ENCODE results near the gene COL9A3.
A peak's percentile ranks its signal among the peaks of the same experiment; 100 is the strongest.

Gene COL9A3

DNA sequence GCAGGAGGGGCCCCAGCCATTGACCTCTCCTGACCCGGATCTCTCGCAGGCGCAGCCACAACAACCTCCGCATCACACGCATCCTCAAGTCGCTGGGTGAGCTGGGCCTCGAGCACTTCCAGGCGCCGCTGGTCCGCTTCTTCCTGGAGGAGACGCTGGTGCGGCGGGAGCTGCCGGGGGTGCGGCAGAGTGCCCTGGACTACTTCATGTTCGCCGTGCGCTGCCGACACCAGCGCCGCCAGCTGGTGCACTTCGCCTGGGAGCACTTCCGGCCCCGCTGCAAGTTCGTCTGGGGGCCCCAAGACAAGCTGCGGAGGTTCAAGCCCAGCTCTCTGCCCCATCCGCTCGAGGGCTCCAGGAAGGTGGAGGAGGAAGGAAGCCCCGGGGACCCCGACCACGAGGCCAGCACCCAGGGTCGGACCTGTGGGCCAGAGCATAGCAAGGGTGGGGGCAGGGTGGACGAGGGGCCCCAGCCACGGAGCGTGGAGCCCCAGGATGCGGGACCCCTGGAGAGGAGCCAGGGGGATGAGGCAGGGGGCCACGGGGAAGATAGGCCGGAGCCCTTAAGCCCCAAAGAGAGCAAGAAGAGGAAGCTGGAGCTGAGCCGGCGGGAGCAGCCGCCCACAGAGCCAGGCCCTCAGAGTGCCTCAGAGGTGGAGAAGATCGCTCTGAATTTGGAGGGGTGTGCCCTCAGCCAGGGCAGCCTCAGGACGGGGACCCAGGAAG lies 4.5 kb upstream of the COL9A3 start:
- no peak for DNase-seq

DNA sequence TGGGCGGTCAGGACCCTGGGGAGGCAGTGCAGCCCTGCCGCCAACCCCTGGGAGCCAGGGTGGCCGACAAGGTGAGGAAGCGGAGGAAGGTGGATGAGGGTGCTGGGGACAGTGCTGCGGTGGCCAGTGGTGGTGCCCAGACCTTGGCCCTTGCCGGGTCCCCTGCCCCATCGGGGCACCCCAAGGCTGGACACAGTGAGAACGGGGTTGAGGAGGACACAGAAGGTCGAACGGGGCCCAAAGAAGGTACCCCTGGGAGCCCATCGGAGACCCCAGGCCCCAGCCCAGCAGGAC lies 4.0 kb upstream of the COL9A3 start:
- DNase-seq, result no peak

DNA sequence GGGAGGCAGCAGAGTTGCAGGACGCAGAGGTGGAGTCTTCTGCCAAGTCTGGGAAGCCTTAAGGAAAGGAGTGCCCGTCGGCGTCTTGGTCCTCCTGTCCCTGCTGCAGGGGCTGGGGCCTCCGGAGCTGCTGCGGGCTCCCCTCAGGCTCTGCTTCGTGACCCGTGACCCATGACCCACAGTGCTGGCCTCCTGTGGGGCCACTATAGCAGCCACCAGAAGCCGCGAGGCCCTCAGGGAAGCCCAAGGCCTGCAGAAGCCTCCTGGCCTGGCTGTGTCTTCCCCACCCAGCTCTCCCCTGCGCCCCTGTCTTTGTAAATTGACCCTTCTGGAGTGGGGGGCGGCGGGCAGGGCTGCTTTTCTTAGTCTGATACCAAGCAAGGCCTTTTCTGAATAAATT lies 3.3 kb upstream of the COL9A3 start:
- DNase-seq, result no peak

DNA sequence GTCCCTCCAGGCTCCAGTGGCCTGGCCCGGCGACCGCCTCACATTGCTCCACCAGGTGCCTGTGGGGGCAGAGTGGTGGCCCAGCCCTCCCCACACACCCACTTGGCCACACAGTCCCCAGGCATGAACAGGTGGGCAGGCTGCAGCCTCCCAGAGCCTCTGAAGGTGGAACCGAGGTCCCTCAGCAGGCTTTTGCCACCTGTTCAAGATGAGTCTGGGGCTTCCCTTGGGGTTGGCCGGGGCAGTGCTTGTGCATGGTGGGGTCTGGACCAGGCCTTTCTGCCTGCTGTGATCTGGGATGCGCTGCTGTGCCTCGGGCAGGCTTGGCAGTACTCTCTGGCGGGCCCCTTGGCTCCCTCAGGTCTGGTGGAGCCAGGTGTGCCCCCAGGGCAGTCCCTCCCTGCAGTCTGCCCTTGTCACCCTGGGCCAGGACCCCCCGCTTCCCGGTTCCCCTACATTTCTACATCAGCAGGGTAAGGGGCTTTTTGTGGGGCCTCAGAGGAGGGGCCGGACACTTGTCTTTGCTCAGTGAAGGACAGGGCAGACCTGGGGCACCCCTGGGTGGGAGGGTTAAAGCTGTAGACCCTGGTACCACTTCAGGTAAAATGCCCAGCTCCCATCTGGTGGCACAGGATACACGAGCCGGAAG lies 2.7 kb upstream of the COL9A3 start:
- no peak for DNase-seq

DNA sequence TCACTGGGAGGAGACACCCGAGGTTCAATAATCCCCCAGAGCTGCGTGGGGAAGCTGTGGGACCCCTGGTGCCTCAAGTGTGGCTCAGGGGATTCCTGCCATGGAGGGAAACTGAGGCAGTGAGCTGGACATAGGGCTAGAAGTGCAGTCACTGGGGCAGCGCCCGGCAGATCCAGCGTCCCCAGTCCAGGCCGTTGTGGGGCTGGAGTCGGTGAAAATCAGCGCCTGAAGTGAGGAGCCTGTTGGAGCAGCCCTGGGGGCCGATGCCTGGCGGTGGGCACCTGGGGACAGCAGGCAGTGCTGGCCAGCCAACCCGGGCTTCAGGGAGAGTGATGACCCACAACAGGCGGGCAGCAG lies 2.2 kb upstream of the COL9A3 start:
- DNase-seq, result no peak

DNA sequence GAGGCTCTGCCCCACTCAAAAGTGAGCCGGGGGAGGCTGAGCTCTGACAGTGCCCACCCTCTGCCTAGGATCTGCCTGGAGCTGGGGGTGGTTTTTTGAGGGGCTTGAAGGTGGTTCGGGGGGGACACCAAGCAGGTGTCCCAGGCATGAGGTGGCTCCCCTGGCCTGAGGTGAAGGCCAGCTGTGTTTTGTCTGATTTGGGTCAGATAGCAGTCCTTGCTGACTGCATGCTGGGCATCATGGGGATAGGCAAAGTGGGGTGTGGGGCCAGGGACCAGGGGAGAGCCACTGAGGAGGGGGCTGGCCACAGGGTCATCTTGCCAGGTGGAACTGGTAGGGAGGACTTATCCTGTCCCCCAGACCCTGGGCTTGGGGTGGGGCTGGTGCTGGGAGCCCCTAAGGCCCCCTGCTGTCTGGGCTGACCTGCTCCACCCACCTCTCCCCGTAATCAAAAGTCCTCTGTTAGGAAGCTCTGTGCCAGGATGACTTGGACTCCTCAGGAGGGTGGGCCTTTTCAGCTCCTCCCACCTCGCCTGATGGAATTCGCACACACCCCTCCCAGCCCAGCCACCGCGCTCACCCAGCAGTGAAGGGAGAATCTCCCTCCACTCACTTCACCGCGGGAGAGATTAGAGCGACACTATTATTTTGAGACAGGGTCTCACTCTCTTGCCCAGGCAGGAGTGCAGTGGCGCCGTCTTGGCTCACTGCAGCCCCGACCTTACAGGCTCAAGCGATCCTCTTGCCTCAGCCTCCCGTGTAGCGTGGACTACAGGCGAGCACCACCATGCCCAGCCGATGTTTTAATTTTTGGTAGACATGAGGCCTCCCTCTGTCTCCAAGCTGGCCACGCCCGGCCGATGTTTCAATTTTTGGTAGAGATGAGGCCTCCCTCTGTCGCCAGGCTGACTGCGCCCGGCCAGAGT lies 1.5 kb upstream of the COL9A3 start:
- DNase-seq, result no peak

DNA sequence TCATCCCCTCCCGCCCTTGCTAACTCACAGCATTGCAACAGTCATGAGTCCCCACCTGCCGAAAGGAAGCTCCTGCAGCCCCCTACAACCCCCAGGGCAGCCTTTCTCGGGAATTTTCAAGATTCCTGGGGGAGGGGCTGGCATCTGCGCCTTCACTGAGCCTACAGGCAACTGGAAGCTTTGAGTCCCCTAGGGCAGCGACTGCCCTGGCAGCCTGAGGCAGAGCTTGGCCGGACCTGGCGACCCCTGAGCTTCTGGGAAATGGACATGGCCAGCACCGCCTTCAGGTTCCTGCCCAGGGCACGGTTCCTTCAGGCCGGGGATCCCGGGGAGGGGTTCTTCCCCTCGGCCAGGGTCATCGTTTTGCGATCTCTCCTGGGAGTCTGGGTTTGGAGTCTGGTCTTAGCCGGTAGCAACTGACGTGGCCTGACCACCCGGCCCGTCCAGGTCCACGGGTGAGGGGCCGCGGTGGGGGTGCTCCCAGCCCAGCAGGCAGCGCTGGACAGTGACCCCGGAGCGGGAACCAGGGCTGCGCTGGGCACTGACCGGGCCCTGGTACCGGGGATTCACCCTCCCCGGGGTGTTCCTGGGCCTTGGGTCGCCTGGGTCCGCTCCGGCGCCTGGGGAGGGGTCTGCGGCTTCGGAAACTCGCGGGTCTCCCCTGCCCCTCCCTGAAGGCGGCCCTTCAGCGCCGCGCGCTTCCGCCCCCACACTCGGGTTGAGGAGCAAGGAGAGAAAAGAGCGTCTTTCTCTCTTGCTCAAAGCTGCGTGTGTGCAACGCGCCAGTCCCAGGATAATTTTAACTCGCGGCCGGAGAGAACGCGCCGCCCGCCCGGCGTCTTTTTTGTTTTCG lies 593 bp upstream of the COL9A3 start:
- DNase-seq, result no peak

DNA sequence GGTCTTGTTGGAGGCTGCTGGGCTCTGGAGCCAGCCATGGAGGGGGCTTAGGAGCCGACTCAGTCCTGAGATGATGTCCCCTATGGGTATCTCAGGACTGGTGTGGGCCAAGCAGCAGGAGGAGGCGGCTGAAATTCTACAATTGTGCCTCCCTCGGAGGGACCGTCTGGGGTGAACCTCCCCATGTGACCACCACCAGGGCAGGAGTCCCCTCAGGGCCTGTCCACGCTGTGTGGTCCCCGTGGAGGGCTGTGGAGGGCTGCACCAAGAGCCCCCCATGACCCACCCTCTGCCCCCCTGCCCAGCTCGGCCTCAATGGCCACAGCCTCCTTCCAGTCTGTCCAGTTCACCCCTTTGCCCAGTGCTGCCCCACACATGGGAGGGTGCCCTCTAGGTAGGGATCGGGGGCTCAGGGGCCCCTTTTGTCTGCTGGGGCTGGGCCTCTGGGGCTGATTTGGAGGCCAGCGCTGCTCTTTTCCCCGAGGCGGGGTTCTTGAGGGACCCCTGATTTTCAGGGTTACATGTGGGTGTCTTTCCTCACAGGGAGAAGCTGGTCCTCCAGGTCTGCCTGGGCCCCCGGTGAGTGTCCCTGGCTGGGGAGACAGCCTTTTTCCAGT lies 1.2 kb downstream of the COL9A3 start:
- no peak for DNase-seq

DNA sequence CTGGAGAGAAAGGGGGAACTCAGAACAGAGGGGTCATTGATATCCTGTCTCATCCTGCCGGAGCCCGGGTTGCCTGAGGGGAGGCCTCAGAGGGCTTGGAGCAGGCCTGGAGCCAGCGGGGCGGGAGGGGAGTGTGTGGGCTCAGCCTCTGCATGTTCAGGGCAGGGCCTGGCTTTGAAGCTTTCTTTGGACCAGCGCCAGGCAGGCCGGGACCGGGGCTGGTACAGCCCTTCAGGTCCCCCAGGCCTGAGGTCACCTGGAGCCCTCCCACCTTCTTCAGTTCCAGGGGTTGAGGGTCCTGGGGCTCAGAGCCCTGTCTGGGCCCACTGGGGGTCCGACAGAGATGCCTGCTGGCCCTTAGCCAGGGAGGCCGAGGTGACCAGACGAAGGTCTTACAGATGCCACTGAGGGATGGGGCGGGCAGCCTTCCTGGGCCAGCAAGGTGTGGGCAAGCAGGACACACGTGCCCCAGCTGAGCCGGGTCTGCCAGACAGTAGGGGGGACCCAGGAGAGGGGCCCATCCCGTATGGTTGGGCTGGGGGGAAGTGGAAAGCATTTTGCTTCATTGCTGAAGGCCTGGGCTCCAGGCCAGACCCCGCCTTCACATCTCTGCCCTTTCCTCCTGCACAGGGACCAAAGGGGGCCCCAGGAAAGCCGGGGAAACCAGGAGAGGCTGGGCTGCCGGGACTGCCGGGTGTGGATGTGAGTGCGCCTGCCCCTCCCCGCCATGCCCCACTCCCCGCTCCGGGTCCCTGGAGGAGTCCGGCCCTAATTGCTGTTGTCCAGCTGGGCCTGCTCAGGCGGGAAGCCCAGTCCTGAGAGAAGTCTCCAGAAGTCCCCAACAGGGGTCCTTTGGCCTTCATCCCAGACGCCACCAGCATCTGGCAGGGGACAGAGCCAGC lies 2.0 kb downstream of the COL9A3 start:
- DNase-seq, result no peak

DNA sequence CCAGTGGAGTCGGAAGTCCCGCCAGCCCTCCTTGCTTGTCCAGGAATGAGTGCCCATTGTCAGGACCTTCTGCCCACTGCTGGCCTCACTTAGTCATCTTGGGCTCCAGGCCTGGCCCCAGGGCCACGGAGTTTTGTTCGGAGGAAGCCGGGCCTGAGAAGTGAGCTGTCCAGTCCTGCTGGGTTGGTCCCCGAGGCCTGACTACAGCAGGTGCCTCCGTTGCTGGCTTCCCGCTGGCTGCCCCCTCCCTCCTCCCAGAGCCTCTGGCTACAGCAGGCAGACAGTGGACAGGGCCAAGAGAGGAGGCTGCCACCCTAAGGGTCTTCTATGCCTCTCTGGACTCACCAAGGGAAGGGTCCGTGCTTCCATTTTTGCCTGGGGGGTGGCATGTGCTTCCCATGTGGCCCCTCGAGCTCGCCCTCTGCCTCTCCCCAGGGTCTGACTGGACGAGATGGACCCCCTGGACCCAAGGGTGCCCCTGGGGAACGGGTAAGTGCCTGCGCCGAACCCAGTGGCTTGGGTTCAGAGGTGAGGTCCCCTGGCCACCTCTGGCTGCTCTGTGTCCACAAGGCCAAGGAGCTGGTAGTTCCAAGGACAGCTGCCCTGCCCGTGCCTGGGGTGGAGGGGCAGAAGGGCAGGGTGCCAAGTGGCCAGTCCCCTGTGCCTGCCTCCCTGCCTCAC lies 2.8 kb downstream of the COL9A3 start:
- no peak for DNase-seq

DNA sequence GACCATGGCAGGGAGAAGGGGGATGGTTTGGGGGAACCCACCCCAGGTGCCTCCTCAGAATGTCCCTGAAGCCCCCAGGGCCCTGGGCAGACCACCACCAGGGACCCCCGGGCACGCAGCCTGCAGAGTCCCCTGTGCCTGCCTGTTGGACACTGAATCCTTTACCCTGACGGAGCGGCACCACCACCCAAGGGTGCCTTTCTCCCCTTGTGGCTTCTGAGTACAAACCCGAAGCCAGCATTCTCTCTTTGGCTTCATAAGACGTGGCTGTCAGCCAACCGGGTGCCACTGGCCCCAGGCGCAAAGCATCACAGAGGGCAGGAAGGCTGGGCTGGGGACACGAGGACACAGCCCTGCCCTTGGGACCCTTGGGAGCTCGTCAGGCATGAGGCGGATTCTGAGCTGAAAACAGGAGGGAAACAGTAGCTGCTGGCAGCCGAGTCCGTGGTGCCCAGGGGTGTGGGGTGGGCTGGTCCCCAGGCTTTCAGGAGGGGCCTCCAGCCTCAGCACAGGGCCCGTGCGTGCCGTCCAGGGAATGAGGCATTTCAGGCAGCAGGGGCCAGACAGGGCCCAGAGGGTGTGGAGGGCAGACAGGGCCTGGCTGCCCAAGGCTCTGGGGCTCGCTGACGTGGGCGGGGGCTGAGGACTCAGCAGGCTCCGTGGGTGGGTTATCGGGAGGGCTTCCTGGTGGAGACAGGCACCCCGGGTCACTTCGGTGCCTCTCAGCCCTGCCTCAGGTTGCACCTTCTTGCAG lies 3.5 kb downstream of the COL9A3 start:
- no peak for DNase-seq

DNA sequence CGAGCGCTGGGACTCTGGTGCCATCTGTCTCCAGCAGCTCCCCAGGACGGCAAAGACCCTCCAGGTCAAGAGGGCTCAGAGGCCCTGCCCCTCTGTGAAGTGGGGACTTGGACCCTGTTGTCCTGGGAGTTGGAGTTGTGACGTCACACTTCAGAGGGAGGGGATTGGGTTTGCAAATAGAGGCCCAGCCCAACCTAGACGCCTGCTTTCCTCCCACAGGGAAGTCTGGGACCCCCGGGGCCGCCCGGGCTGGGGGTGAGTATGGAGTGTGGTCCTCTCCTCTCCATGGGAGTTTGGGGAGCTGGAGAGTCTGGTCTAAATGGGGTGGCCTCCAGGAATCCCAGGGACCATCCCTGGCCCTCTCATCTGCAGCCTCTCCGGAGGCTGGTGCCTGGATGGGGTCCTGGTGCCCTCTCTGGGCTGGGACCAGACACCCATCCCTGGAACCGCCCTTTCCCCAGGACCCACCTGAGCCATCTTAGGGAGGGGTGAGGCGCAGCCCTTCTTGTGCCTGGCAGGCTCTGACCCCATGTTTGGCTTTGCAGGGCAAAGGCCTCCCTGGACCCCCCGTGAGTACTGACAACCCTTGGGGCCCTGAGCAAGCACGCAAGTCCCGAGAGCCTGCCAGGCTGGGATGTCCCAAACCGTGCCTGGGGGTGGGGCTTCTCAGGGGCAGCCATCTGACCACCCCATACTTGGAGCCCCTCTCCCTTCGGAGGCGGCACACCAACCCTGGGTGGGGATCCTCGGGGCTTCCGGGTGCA lies 4.3 kb downstream of the COL9A3 start:
- DNase-seq, result no peak

DNA sequence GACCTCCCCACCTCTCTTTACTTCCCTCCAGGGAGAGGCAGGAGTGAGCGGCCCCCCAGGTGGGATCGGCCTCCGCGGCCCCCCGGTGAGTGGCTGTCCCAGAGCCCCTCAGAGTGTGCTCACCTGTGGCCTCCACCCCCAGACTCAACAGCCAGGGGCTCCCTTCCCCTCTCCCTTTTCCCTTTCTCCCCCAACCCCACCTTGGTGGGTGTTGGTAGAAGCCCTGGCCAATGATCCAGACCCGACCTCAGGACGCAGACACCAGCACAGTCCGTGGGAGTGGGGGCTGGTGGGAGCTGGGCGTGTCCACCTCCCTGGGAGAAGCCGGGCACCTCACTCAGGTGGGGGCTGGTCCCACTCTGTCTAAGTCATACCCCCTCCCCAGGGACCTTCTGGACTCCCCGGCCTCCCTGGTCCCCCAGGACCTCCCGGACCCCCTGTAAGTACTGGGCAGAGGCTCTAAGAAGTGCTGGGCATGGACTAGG lies 4.9 kb downstream of the COL9A3 start:
- DNase-seq, result no peak

DNA sequence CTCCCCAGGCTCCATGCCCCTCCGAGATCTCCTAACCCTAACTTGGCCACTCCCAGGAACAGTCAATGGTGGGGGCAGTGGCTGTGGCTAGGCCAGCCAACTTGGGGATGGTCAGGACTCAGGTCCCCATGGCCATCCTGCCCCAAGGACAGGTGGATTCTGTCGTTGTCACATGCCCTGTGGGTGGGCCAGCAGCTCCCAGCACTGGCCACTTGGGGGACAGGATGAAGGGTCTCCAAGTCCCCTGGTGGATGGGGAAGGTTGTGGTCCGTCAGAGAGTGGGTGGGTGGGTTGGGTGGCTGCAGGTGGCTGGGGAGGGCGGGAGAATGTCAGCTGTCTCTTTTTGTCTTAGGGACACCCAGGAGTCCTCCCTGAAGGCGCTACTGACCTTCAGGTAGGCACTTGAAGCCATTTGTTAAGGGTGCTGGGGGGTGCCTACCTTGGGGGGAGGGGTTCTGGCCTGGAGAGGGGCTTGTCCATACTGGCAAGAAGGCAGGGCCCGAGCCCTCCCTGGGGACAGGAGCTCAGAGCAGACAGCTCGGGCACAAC lies 5.5 kb downstream of the COL9A3 start:
- no peak for DNase-seq

DNA sequence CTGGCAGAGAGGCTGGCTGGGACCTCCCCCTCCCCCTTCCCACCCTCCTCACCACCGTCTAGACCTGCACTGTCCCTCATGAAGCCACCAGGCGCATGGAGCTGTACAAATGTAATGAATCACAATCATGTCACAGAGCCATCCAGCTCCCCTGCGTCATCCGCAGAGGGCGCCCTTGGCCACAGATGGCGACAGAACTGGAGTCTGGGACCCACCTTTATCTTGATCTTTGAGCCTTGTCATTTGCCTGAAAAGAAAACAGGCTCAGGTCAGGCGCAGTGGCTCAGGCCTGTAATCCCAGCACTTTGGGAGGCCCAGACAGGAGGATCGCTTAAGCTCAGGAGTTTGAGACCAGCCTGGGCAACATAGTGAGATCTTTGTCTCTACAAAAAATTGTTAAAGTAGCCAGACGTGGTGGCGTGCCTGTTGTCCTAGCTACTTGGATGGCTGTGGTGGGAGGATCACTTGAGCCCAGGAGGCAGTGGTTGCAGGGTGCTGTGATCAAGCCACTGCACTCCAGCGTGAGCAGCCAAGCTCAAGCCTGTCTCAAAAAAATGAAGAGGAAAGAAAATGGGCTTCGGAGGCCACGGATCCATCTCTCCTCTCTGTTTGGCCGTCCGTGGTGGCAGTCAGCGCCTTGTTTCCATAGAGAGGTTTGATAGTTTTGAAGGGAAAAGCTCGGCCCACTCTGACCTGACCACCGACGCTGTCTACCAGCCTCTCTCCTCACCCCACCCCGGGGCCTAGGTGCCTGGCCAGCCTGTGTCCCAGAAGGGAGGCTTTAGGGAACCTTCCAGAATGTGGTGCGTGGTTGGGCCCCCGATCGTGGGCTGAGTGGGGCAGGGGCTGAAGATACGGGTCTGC lies 6.2 kb downstream of the COL9A3 start:
- DNase-seq, result peak in 1 of 5 donors; percentile 59

DNA sequence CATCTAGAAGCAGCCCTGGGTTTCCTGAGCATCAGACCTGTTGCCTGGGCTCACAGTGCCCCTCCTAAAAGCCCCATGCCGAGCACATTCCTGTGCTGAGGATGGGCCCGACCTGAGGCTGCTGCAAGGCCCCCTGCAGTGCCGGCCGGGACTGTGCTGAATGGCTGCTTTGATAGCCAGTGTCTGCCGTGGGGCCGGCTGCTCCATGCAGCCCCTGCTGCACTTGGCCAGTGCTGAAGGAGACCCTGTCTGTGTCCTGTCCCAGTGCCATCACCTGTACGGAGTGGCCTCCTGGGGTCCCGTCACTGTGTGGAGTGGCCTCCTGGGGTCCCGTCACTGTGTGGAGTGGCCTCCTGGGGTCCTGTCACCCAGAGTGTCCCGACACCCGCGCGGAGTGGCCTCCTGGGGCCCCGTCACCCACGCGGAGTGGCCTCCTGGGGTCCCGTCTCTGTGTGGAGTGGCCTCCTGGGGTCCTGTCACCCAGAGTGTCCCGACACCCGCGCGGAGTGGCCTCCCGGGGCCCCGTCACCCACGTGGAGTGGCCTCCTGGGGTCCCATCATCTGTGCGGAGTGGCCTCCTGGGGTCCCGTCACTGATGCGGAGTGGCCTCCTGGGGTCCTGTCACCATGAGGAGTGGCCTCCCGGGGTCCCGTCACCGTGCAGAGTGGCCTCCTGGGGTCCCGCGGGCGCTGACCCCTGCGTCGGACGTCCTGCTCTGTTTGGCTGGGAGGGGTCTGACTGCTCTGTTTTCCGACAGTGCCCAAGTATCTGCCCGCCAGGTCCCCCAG lies 7.0 kb downstream of the COL9A3 start:
- no peak for DNase-seq
